Right lobe of liver (tissue), 4 donors: Measurements from ENCODE around the gene CLDN5.

Source experiments
- POLR2A ChIP-seq: fragments of 450-650 bp; IDR thresholded peaks from one replicate; pipeline ENCODE4 v1.6.1; 2017; ENCODE audit warnings: antibody characterized with exemption, mild to moderate bottlenecking
- TF ChIP-seq, protein P1 (sequence below), 4 donors: fragments of 200-600 bp in 3 of 4; fragments of 450-650 bp in 1 of 4; IDR thresholded peaks; one replicate each; pipeline versions ENCODE4 v1.5.1 to v1.8.0; 2016 to 2022; ENCODE audit warnings: antibody characterized with exemption in 4 of 4, mild to moderate bottlenecking in 2 of 4
- donor health status: DM: no; HTN: no; CAD: no.
- donor health status: DM: no; HTN: no; CAD: no.
- donor health status: DM: no; HTN: yes; CAD: no.

DNA sequence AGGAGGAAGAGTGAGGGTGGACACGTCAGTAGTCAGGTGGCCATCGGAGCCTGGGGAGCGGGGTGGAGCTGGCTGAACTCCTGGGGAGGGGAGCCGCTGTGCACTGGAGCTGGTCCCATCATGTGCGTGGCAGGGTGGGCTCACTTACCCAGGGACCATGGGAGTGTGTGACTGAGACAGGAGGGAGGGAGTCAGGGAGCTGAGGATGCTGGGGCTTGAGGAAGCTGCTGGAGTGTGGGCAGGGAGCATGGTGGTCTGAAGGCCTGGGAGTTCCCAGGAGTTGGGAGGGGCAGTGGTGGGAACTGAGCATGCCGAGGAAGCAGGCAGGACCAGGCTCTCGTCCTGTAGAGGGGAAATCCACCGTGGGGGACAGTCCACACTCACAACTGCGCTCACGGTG, 18.0 kb downstream of the CLDN5 start:
- TF ChIP-seq POLR2A: no peak
- TF ChIP-seq, protein P1, sequence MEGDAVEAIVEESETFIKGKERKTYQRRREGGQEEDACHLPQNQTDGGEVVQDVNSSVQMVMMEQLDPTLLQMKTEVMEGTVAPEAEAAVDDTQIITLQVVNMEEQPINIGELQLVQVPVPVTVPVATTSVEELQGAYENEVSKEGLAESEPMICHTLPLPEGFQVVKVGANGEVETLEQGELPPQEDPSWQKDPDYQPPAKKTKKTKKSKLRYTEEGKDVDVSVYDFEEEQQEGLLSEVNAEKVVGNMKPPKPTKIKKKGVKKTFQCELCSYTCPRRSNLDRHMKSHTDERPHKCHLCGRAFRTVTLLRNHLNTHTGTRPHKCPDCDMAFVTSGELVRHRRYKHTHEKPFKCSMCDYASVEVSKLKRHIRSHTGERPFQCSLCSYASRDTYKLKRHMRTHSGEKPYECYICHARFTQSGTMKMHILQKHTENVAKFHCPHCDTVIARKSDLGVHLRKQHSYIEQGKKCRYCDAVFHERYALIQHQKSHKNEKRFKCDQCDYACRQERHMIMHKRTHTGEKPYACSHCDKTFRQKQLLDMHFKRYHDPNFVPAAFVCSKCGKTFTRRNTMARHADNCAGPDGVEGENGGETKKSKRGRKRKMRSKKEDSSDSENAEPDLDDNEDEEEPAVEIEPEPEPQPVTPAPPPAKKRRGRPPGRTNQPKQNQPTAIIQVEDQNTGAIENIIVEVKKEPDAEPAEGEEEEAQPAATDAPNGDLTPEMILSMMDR (IDR thresholded peaks at IDR 0.05): no peak
